Measurements from ENCODE around the gene GLIPR1L1.

GLIPR1L1 gene

DNA sequence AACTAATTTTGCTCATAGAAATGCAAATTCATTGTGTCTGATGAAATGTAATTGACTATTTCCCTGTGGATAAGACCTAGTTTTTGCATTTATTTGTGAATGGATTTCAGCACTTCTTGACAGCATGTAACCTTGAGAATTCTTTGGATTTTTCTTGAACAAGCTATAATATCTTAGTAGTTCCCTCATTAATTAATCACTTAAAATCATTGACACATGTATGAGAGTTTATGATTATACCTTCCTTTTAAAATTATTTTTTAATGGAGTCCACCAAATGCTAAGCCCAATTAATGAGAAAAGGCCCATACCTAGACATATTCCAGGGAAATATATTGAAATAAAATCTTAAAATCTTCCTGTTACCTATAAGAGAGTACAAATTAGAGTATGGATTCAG is 73.2 kb downstream of the GLIPR1L1 start:
- FAIRE-seq, result no peak
- TF ChIP-seq, protein P1, sequence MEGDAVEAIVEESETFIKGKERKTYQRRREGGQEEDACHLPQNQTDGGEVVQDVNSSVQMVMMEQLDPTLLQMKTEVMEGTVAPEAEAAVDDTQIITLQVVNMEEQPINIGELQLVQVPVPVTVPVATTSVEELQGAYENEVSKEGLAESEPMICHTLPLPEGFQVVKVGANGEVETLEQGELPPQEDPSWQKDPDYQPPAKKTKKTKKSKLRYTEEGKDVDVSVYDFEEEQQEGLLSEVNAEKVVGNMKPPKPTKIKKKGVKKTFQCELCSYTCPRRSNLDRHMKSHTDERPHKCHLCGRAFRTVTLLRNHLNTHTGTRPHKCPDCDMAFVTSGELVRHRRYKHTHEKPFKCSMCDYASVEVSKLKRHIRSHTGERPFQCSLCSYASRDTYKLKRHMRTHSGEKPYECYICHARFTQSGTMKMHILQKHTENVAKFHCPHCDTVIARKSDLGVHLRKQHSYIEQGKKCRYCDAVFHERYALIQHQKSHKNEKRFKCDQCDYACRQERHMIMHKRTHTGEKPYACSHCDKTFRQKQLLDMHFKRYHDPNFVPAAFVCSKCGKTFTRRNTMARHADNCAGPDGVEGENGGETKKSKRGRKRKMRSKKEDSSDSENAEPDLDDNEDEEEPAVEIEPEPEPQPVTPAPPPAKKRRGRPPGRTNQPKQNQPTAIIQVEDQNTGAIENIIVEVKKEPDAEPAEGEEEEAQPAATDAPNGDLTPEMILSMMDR (IDR thresholded peaks at IDR 0.05; ENCODE audit: insufficient read depth, missing control alignments), result no peak
- DNase-seq (ENCODE audit: insufficient read length, low spot score), result no peak

DNA sequence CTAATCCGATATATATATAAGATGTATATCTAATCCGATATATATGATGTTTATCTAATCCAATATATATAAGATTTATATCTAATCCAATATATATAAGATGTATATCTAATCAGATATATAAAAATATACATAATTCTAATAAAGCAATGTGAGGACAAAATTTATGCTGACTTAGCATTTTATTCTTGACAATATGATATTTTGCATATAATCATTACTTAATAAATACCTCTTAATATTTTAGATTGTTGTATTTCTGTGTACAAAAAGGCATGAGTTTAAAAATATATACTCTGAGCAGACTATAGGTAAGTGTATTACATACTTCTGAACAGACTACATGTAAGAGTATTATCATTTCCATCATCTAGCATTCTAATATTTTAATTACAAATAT is 75.4 kb downstream of the GLIPR1L1 start:
- FAIRE-seq, result no peak
- DNase-seq (ENCODE audit: insufficient read length, low spot score), result no peak

DNA sequence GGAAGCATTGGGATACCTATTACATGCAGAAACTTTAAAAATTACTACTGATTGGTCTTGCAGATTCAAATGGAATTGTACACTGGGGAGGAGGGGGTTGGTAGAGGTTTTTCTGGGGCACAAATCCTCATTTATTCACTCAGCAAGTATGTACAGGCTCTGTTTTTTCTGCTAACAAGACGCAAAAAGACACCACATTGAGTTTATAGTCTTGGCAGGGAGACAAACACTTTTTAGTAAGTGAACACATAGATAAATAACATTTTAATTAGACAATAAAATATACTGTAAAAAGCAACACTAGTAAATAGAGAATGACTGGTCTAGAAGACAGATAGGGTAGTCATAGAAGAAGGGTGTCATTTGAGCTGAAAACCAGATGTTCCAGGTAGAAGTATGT is 80.2 kb downstream of the GLIPR1L1 start:
- TF ChIP-seq, protein P1 (IDR thresholded peaks at IDR 0.05; ENCODE audit: insufficient read depth, missing control alignments), result no peak
- no peak for FAIRE-seq
- DNase-seq (ENCODE audit: insufficient read length, low spot score), result no peak

More for the DNA sequence above, 75.4 kb downstream of the GLIPR1L1 start:
- TF ChIP-seq, protein P1 (IDR thresholded peaks at IDR 0.05; ENCODE audit: insufficient read depth, missing control alignments), result no peak

DNA sequence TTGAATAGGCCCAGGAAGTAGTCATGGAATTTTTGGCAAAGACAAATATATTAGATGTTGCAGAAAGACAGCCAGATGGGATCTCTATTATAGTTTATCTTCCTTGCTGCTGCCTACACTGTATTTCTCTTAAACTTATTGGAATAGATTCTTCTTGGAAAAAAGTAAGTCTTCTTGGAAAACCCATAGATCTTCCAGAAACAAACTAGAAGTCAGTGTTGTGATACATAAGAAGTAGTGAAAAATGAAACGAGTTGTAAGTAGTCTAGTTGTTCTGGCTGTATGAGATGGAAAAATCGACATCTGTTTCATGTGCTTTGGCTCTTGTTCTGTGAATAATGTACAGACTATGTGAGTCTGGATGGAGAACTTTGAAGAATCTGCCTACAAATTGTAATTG is 85.4 kb downstream of the GLIPR1L1 start:
- TF ChIP-seq, protein P1 (IDR thresholded peaks at IDR 0.05; ENCODE audit: insufficient read depth, missing control alignments), result no peak
- no peak for DNase-seq (ENCODE audit: insufficient read length, low spot score)
- FAIRE-seq, result no peak

All from D721Med (cell line).